GM18499 (cell line): ENCODE data around the gene ELMO2.

ENCODE experiments used
- ATAC-seq: cut with Tn5 transposase; IDR thresholded peaks from one replicate; pipeline ENCODE4 v1.9.1; 2021; ENCODE audit warnings: moderate number of reproducible peaks; ENCODE audit not compliant: insufficient read depth, unreplicated experiment

The ELMO2 gene

GRCh38 chr20:46354920-46355654 is 51.3 kb downstream of the ELMO2 start:
- ATAC-seq = no peak

GRCh38 chr20:46354207-46354555 is 52.2 kb downstream of the ELMO2 start:
- no peak for ATAC-seq

GRCh38 chr20:46353500-46354206 is 52.8 kb downstream of the ELMO2 start:
- ATAC-seq = no peak

GRCh38 chr20:46352370-46352938 is 54.0 kb downstream of the ELMO2 start:
- no peak for ATAC-seq

- no peak for ATAC-seq
Measured at GRCh38 chr20:46351357-46352058, 54.9 kb downstream of the ELMO2 start.

GRCh38 chr20:46350986-46351267 is 55.5 kb downstream of the ELMO2 start:
- ATAC-seq = no peak

GRCh38 chr20:46350201-46350985 is 56.0 kb downstream of the ELMO2 start:
- no peak for ATAC-seq

GRCh38 chr20:46349742-46350056 is 56.7 kb downstream of the ELMO2 start:
- ATAC-seq = no peak

- ATAC-seq = no peak
Measured at GRCh38 chr20:46349035-46349741, 57.2 kb downstream of the ELMO2 start.

GRCh38 chr20:46347841-46348803 is 58.3 kb downstream of the ELMO2 start:
- ATAC-seq = no peak

- no peak for ATAC-seq
Measured at GRCh38 chr20:46346770-46347169, 59.6 kb downstream of the ELMO2 start.

- ATAC-seq = no peak
Measured at GRCh38 chr20:46344488-46345162, 61.8 kb downstream of the ELMO2 start.

- no peak for ATAC-seq
Measured at GRCh38 chr20:46343975-46344357, 62.4 kb downstream of the ELMO2 start.

GRCh38 chr20:46343348-46343974 is 63.0 kb downstream of the ELMO2 start:
- no peak for ATAC-seq

- no peak for ATAC-seq
Measured at GRCh38 chr20:46342451-46343347, 63.7 kb downstream of the ELMO2 start.

GRCh38 chr20:46342010-46342378 is 64.4 kb downstream of the ELMO2 start:
- ATAC-seq = no peak
